MCF 10A (cell line): ENCODE measurements around the gene PTPRC. TPM values are rescaled to one million over a fixed set of nuclear protein-coding genes. Genes with fewer than 3 reads are reported as not detected.

Source experiments
- BruUV-seq: library from RNA; stranded (reverse); fragments of 400-500 nt; replicated peaks from 2 replicates; lab custom pipeline; 2021; lab: Mats Ljungman, UMichigan
- CTCF ChIA-PET: fragments of 300-600 bp; sonication (Branson Sonifier 250); formaldehyde crosslinking; extraction: SDS; loops from one replicate; lab custom pipeline; 2021; ENCODE audit warnings: antibody characterized with exemption, inconsistent platforms; lab: Yijun Ruan, JAX
- POLR2A ChIA-PET: fragments of 300-600, 350-650 bp; sonication (Branson Sonifier 250); formaldehyde crosslinking; extraction: SDS; loops from one replicate; lab custom pipeline; 2020; ENCODE audit warnings: antibody characterized with exemption, inconsistent platforms; lab: Yijun Ruan, JAX
- DNase-seq: peaks from one replicate; pipeline ENCODE4 v3.0.0-alpha.2; 2018; ENCODE audit not compliant: unreplicated experiment
- H3K27ac Mint-ChIP-seq: one replicate; pipeline ENCODE4 v1.8.0; 2022; ENCODE audit warnings: mild to moderate bottlenecking, low read depth, mixed read lengths; ENCODE audit not compliant: unreplicated experiment
- H3K27me3 Mint-ChIP-seq: one replicate; pipeline ENCODE4 v1.8.0; 2022; ENCODE audit warnings: mixed read lengths; ENCODE audit not compliant: insufficient read depth, unreplicated experiment
- H3K36me3 Mint-ChIP-seq: one replicate; pipeline ENCODE4 v1.8.0; 2022; ENCODE audit warnings: mild to moderate bottlenecking, moderate library complexity, mixed read lengths; ENCODE audit not compliant: insufficient read depth, unreplicated experiment
- H3K4me1 Mint-ChIP-seq: one replicate; pipeline ENCODE4 v1.8.0; 2022; ENCODE audit warnings: mixed read lengths; ENCODE audit not compliant: insufficient read depth, unreplicated experiment
- H3K4me3 Mint-ChIP-seq: one replicate; pipeline ENCODE4 v1.8.0; 2022; ENCODE audit warnings: mild to moderate bottlenecking, moderate library complexity, mixed read lengths; ENCODE audit not compliant: unreplicated experiment
- H3K9me3 Mint-ChIP-seq: one replicate; pipeline ENCODE4 v1.8.0; 2022; ENCODE audit warnings: mixed read lengths; ENCODE audit not compliant: unreplicated experiment
- CTCF ChIP-seq: fragments of 200-600 bp; IDR thresholded peaks from one replicate; pipeline ENCODE4 v1.8.0; 2022; ENCODE audit warnings: antibody characterized with exemption, mild to moderate bottlenecking; ENCODE audit not compliant: unreplicated experiment
- intact Hi-C: fragments of 100-400 bp; cut with micrococcal nuclease; formaldehyde crosslinking; loops from 2 replicates; pipeline ENCODE4 v1.14.1; 2022
- total RNA-seq: library from RNA; stranded (reverse); gene quantifications from 2 replicates; pipeline ENCODE4 v1.2.3, GENCODE V29; 2022

PTPRC gene
- total RNA-seq, 1 experiment from 2014 or later, result not detected

- DNase-seq, result no peak
- intact Hi-C loops, result no loop called here
- POLR2A ChIA-PET, result no interaction called here
- no peak for TF ChIP-seq CTCF
- Mint-ChIP-seq H3K4me3 (no peak overlapping the region), H3K4me1 (peaks cover 9% of the 10 kb centered on the region), H3K36me3 (no peaks in the 10 kb centered on the region), H3K27ac (no peak overlapping the region), H3K27me3 (no peaks in the 10 kb centered on the region), H3K9me3 (peaks cover 9% of the 10 kb centered on the region)
- CTCF ChIA-PET, result no interaction called here
- BruUV-seq, result no TSS peak
These were observed 10.8 kb upstream of the PTPRC start for GRCh38 chr1:198628067-198628455.

- Mint-ChIP-seq H3K4me1 (no peaks in the 10 kb centered on the region), H3K36me3 (no peaks in the 10 kb centered on the region), H3K27ac (no peak overlapping the region), H3K9me3 (peaks cover 21% of the 10 kb centered on the region), H3K4me3 (no peak overlapping the region), H3K27me3 (no peaks in the 10 kb centered on the region)
- TF ChIP-seq CTCF, result no peak
- intact Hi-C loops, result no loop called here
- ChIA-PET CTCF (no interaction called here), POLR2A (interaction anchor here (0.6 to 0.8 kb wide), 3 partner anchors 9 to 474 kb away, joined by 3 to 4 read pairs (median 3); no protein-coding TSS in a partner anchor)
- no peak for DNase-seq
- BruUV-seq, result no TSS peak
These were observed 9.2 kb upstream of the PTPRC start for GRCh38 chr1:198629610-198630009.

GRCh38 chr1:198630863-198631262, 8.0 kb upstream of the PTPRC start:
- CTCF ChIA-PET, result interaction anchor here (0.6 kb wide), 2 partner anchors 142 to 1052 kb away, joined by 3 to 4 read pairs; no protein-coding TSS in a partner anchor
- no peaks in the 10 kb centered on the region for H3K36me3 Mint-ChIP-seq
- BruUV-seq, result no TSS peak

GRCh38 chr1:198631292-198631691, 7.5 kb upstream of the PTPRC start:
- Mint-ChIP-seq H3K27ac (no peak overlapping the region), H3K27me3 (no peaks in the 10 kb centered on the region), H3K36me3 (no peaks in the 10 kb centered on the region), H3K9me3 (peaks cover 17% of the 10 kb centered on the region), H3K4me3 (no peak overlapping the region), H3K4me1 (no peaks in the 10 kb centered on the region)
- CTCF ChIA-PET, result interaction anchor here (0.6 kb wide), 1 partner anchor 1052 kb away, joined by 4 read pairs; no protein-coding TSS in a partner anchor
- POLR2A ChIA-PET, result interaction anchor here (2.0 kb wide), 1 partner anchor 9 kb away, joined by 4 read pairs; no protein-coding TSS in a partner anchor
- no peak for TF ChIP-seq CTCF
- intact Hi-C loops, result no loop called here
- BruUV-seq, result no TSS peak
- no peak for DNase-seq

More at GRCh38 chr1:198630863-198631262, 8.0 kb upstream of the PTPRC start:
- Mint-ChIP-seq H3K27me3 (no peaks in the 10 kb centered on the region), H3K4me3 (no peak overlapping the region), H3K9me3 (peaks cover 21% of the 10 kb centered on the region), H3K4me1 (no peaks in the 10 kb centered on the region), H3K27ac (no peak overlapping the region)
- DNase-seq, result no peak
- no peak for TF ChIP-seq CTCF
- POLR2A ChIA-PET, result interaction anchor here (2.0 kb wide), 1 partner anchor 9 kb away, joined by 4 read pairs; no protein-coding TSS in a partner anchor
- intact Hi-C loops, result no loop called here
